Caco-2 (cell line): ENCODE measurements around the gene UCK1. TPM values are rescaled to one million over a fixed set of nuclear protein-coding genes. Genes with fewer than 3 reads are reported as not detected.

Source experiments
- BruUV-seq: library from RNA; stranded (reverse); fragments of 400-500 nt; replicated peaks from 2 replicates; lab custom pipeline; 2021; lab: Mats Ljungman, UMichigan
- CTCF ChIA-PET: fragments of 300-600 bp; sonication (Branson Sonifier 250); formaldehyde crosslinking; loops from one replicate; lab custom pipeline; 2022; ENCODE audit warnings: antibody characterized with exemption; lab: Charles Lee
- POLR2A ChIA-PET: fragments of 300-600 bp; sonication (Branson Sonifier 250); formaldehyde crosslinking; loops from one replicate; lab custom pipeline; 2022; ENCODE audit warnings: antibody characterized with exemption; lab: Charles Lee
- DNase-seq, 2 experiments: peaks; one replicate each; pipeline versions ENCODE4 v3.0.0 to v3.0.0-alpha.2; 2020 to 2022
- H3K27me3 ChIP-seq: replicated peaks from 2 replicates; pipeline ENCODE4 v1.6.0; 2011; ENCODE audit warnings: low read length; ENCODE audit not compliant: control insufficient read depth, insufficient read depth
- H3K36me3 ChIP-seq: 2 replicates; pipeline ENCODE4 v1.5.1; 2011; ENCODE audit warnings: low read length; ENCODE audit not compliant: control insufficient read depth, insufficient read depth
- H3K4me1 ChIP-seq: fragments of 250-450 bp; sonication (Bioruptor Pico); 2 replicates; pipeline ENCODE4 v1.5.1; 2020; ENCODE audit warnings: mild to moderate bottlenecking
- H3K4me3 ChIP-seq: 2 replicates; pipeline ENCODE4 v1.5.1; 2011; ENCODE audit warnings: low read depth, mild to moderate bottlenecking, control low read depth, low read length
- H3K9me3 ChIP-seq: fragments of 250-450 bp; sonication (Bioruptor Pico); 2 replicates; pipeline ENCODE4 v1.5.1; 2020; ENCODE audit warnings: mild to moderate bottlenecking, moderate library complexity
- H3K27ac Mint-ChIP-seq: one replicate; pipeline ENCODE4 v1.8.0; 2022; ENCODE audit warnings: mixed read lengths; ENCODE audit not compliant: unreplicated experiment
- H3K27me3 Mint-ChIP-seq: one replicate; pipeline ENCODE4 v1.8.0; 2022; ENCODE audit warnings: mixed read lengths; ENCODE audit not compliant: insufficient read depth, unreplicated experiment
- H3K36me3 Mint-ChIP-seq: one replicate; pipeline ENCODE4 v1.8.0; 2022; ENCODE audit warnings: mild to moderate bottlenecking, mixed read lengths; ENCODE audit not compliant: insufficient read depth, unreplicated experiment
- H3K4me1 Mint-ChIP-seq: one replicate; pipeline ENCODE4 v1.8.0; 2022; ENCODE audit warnings: low read depth, mixed read lengths; ENCODE audit not compliant: unreplicated experiment
- H3K4me3 Mint-ChIP-seq: one replicate; pipeline ENCODE4 v1.8.0; 2022; ENCODE audit warnings: mild to moderate bottlenecking, moderate library complexity, mixed read lengths; ENCODE audit not compliant: unreplicated experiment
- H3K9me3 Mint-ChIP-seq: one replicate; pipeline ENCODE4 v1.8.0; 2022; ENCODE audit warnings: mixed read lengths; ENCODE audit not compliant: unreplicated experiment
- CTCF ChIP-seq, 2 experiments: fragments of 200-600 bp in 1 of 2; IDR thresholded peaks; 1 replicate in 1 of 2; 2 replicates in 1 of 2; pipeline versions ENCODE4 v1.5.1 to v1.8.0; 2011 to 2022; ENCODE audit warnings: antibody characterized with exemption in 1 of 2, control low read depth in 1 of 2, inconsistent platforms in 1 of 2, low read depth in 1 of 2, low read length in 1 of 2, mild to moderate bottlenecking in 1 of 2, moderate library complexity in 1 of 2; ENCODE audit not compliant: insufficient read depth in 1 of 2, severe bottlenecking in 1 of 2, unreplicated experiment in 1 of 2
- intact Hi-C: fragments of 100-400 bp; cut with micrococcal nuclease; formaldehyde crosslinking; loops from one replicate; pipeline ENCODE4 v1.10.0; 2022; ENCODE audit not compliant: unreplicated experiment
- total RNA-seq: library from RNA; stranded (reverse); gene quantifications from 2 replicates; pipeline ENCODE4 v1.2.3, GENCODE V29; 2022

The UCK1 gene
- total RNA-seq, 1 experiment from 2014 or later: 25.7 TPM

- no peak for TF ChIP-seq CTCF (IDR thresholded peaks at IDR 0.05; ENCODE audit: insufficient read depth in 1 of 2, low read depth in 1 of 2, low read length in 1 of 2, severe bottlenecking in 1 of 2, unreplicated experiment in 1 of 2)
- Histone ChIP-seq H3K36me3 (peaks cover 12% of the 10 kb centered on the region), H3K4me3 (no peak overlapping the region), H3K27me3 (no peaks in the 10 kb centered on the region), H3K4me1 (peaks cover 6% of the 10 kb centered on the region), H3K9me3 (no peaks in the 10 kb centered on the region)
- Mint-ChIP-seq H3K27me3 (no peaks in the 10 kb centered on the region), H3K27ac (peak overlapping the region; percentile 65), H3K36me3 (peaks cover 97% of the 10 kb centered on the region), H3K4me3 (peak overlapping the region; percentile 12), H3K9me3 (no peaks in the 10 kb centered on the region), H3K4me1 (no peaks in the 10 kb centered on the region)
- BruUV-seq: no TSS peak
- ChIA-PET POLR2A (no interaction called here), CTCF (no interaction called here)
- peak in 1 of 2 experiments; percentile 22 for DNase-seq
- intact Hi-C loops: loop anchor here (10.0 kb wide), 1 partner anchor 100 kb away; no protein-coding TSS in a partner anchor
Observed at GRCh38 chr9:131474711-131475110, 56.4 kb downstream of the UCK1 start.

- H3K27me3 ChIP-seq: no peaks in the 10 kb centered on the region
- H3K4me1 ChIP-seq: peaks cover 6% of the 10 kb centered on the region
- H3K9me3 ChIP-seq: no peaks in the 10 kb centered on the region
- Mint-ChIP-seq H3K27ac (peak overlapping the region; percentile 39), H3K4me1 (no peaks in the 10 kb centered on the region), H3K9me3 (no peaks in the 10 kb centered on the region), H3K27me3 (no peaks in the 10 kb centered on the region), H3K36me3 (peaks cover 97% of the 10 kb centered on the region), H3K4me3 (no peak overlapping the region)
- intact Hi-C loops: loop anchor here (10.0 kb wide), 1 partner anchor 99 kb away; no protein-coding TSS in a partner anchor
- H3K36me3 ChIP-seq: peaks cover 10% of the 10 kb centered on the region
- no peak overlapping the region for H3K4me3 ChIP-seq
- ChIA-PET CTCF (interaction anchor here (0.9 kb wide), 1 partner anchor 48 kb away, joined by 7 read pairs; no protein-coding TSS in a partner anchor), POLR2A (no interaction called here)
- no peak for TF ChIP-seq CTCF (IDR thresholded peaks at IDR 0.05; ENCODE audit: insufficient read depth in 1 of 2, low read depth in 1 of 2, low read length in 1 of 2, severe bottlenecking in 1 of 2, unreplicated experiment in 1 of 2)
- peak in 1 of 2 experiments; percentile 14 for DNase-seq
- BruUV-seq: no TSS peak
Observed at GRCh38 chr9:131473891-131474290, 57.2 kb downstream of the UCK1 start.

Other genes starting within 250 kb of the UCK1 start
- gene PLPP7, start 241.5 kb downstream of the UCK1 start, total RNA-seq: 0.11 TPM in 1 of 2 replicates, not detected in the other
- gene PRRC2B, start 137.2 kb downstream of the UCK1 start, total RNA-seq: 219 and 235 TPM in 2 replicates
- 44.2 and 44.7 TPM in 2 replicates for gene POMT1, start 28.3 kb downstream of the UCK1 start, total RNA-seq
- gene PRRT1B, start 14.3 kb upstream of the UCK1 start, total RNA-seq: 5.0 and 6.5 TPM in 2 replicates
- 71.5 and 75.4 TPM in 2 replicates for gene RAPGEF1, start 208.8 kb upstream of the UCK1 start, total RNA-seq